ENCODE measurements around the gene DRD2. TPM values are rescaled to one million over a fixed set of nuclear protein-coding genes. Genes with fewer than 3 reads are reported as not detected.

Gene DRD2
- total RNA-seq, 1 donor from 2014 or later, result 2.9 TPM

- Mint-ChIP-seq H3K27me3 (ENCODE audit: low read depth) (peaks cover 8% of the 10 kb centered on the region), H3K4me3 (no peak overlapping the region), H3K9me3 (no peaks in the 10 kb centered on the region)
Measured at GRCh38 chr11:113393501-113393985, 81.7 kb downstream of the DRD2 start.

DNA sequence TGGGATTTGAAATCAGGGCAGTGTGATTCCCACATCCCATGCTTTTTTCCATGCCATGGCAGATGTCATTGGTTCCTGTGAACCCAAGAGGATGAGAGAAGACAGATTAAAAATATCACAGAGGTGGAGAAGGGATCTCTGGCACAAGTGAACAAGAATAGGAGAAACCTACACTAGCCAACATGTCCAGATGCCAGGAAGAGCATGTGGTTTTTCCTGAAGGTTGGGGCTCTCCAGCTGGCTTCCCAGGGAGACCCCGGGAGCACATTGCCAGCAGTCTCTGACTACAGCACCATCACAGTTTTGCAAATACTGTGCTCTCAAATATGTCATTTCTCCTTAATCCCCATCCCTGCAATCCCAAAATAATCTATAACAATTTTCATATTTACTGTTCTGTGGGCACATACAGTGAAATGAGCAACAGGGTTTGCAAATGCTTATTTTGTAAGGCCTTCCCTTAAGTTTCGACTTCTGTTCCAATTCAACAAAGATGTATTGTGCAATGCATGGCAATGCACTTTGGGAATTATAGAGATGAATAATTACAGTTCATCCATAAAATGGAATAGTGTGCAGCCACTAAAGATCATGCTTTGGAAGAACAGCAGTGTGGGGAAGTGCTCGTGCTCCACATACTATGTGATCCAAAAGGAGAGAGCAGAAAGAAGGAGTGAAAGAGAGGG is 82.8 kb downstream of the DRD2 start:
- Mint-ChIP-seq H3K4me3 (no peak overlapping the region), H3K9me3 (no peaks in the 10 kb centered on the region), H3K4me1 (no peaks in the 10 kb centered on the region), H3K27ac (ENCODE audit: unreplicated experiment) (no peak overlapping the region), H3K27me3 (ENCODE audit: low read depth) (peaks cover 8% of the 10 kb centered on the region), H3K36me3 (ENCODE audit: low read depth) (no peaks in the 10 kb centered on the region)
- DNase-seq (ENCODE audit: low read depth, low spot score), result no peak
- TF ChIP-seq, protein P1, sequence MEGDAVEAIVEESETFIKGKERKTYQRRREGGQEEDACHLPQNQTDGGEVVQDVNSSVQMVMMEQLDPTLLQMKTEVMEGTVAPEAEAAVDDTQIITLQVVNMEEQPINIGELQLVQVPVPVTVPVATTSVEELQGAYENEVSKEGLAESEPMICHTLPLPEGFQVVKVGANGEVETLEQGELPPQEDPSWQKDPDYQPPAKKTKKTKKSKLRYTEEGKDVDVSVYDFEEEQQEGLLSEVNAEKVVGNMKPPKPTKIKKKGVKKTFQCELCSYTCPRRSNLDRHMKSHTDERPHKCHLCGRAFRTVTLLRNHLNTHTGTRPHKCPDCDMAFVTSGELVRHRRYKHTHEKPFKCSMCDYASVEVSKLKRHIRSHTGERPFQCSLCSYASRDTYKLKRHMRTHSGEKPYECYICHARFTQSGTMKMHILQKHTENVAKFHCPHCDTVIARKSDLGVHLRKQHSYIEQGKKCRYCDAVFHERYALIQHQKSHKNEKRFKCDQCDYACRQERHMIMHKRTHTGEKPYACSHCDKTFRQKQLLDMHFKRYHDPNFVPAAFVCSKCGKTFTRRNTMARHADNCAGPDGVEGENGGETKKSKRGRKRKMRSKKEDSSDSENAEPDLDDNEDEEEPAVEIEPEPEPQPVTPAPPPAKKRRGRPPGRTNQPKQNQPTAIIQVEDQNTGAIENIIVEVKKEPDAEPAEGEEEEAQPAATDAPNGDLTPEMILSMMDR (conservative IDR thresholded peaks at IDR 0.05), result no peak

More at GRCh38 chr11:113393501-113393985, 81.7 kb downstream of the DRD2 start:
- Mint-ChIP-seq H3K36me3 (ENCODE audit: low read depth) (no peaks in the 10 kb centered on the region), H3K4me1 (no peaks in the 10 kb centered on the region), H3K27ac (ENCODE audit: unreplicated experiment) (no peak overlapping the region)
- TF ChIP-seq, protein P1 (conservative IDR thresholded peaks at IDR 0.05), result no peak
- DNase-seq (ENCODE audit: low read depth, low spot score), result no peak

- DNase-seq (ENCODE audit: low read depth, low spot score), result no peak
- TF ChIP-seq, protein P1 (conservative IDR thresholded peaks at IDR 0.05), result no peak
- H3K36me3 Mint-ChIP-seq (ENCODE audit: low read depth), result no peaks in the 10 kb centered on the region
- no peaks in the 10 kb centered on the region for H3K4me1 Mint-ChIP-seq
- no peaks in the 10 kb centered on the region for H3K9me3 Mint-ChIP-seq
- peaks cover 18% of the 10 kb centered on the region for H3K27me3 Mint-ChIP-seq (ENCODE audit: low read depth)
- H3K4me3 Mint-ChIP-seq, result no peak overlapping the region
- no peak overlapping the region for H3K27ac Mint-ChIP-seq (ENCODE audit: unreplicated experiment)
Measured at GRCh38 chr11:113389272-113389671, 85.9 kb downstream of the DRD2 start.

- DNase-seq (ENCODE audit: low read depth, low spot score), result peak; percentile 19
- H3K4me1 Mint-ChIP-seq, result no peaks in the 10 kb centered on the region
- no peak within 1 kb of the TSS for H3K27ac Mint-ChIP-seq (ENCODE audit: unreplicated experiment)
- no peaks in the 10 kb centered on the region for H3K9me3 Mint-ChIP-seq
- no peaks in the 10 kb centered on the region for H3K36me3 Mint-ChIP-seq (ENCODE audit: low read depth)
- H3K4me3 Mint-ChIP-seq, result no peak within 1 kb of the TSS
- TF ChIP-seq, protein P1 (conservative IDR thresholded peaks at IDR 0.05), result peak; percentile 61
- H3K27me3 Mint-ChIP-seq (ENCODE audit: low read depth), result peaks cover 13% of the 10 kb centered on the region
Measured at GRCh38 chr11:113387605-113388211, 87.5 kb downstream of the DRD2 start, which contains the start of gene ANKK1. Gene ANKK1 (plus strand): TSS chr11:113387779. CDS start chr11:113387885, 106 bp downstream.

- H3K27ac Mint-ChIP-seq (ENCODE audit: unreplicated experiment), result no peak overlapping the region
- no peak for DNase-seq (ENCODE audit: low read depth, low spot score)
- no peaks in the 10 kb centered on the region for H3K9me3 Mint-ChIP-seq
- H3K4me1 Mint-ChIP-seq, result no peaks in the 10 kb centered on the region
- H3K27me3 Mint-ChIP-seq (ENCODE audit: low read depth), result peaks cover 14% of the 10 kb centered on the region
- H3K36me3 Mint-ChIP-seq (ENCODE audit: low read depth), result no peaks in the 10 kb centered on the region
- H3K4me3 Mint-ChIP-seq, result no peak overlapping the region
- TF ChIP-seq, protein P1 (conservative IDR thresholded peaks at IDR 0.05), result no peak
Measured at GRCh38 chr11:113386866-113387265, 88.3 kb downstream of the DRD2 start.

Data from neural crest cell (in vitro differentiated cells).